ENCODE data around the gene PDCD1LG2.

- TF ChIP-seq CTCF (IDR thresholded peaks at IDR 0.05) (no peak), POLR2A (IDR thresholded peaks at IDR 0.05) (no peak), EP300 (IDR thresholded peaks at IDR 0.05) (no peak)
These were observed 27.0 kb upstream of the PDCD1LG2 start for GRCh38 chr9:5483306-5483705.
